GM21737 (cell line): ENCODE measurements around the gene HNRNPCL1.
"Not testable (repeated sequence)": the region's sequence is repeated elsewhere in the genome, so short reads cannot be mapped to it uniquely, and the experiment has no call there.

ENCODE experiments used
- ATAC-seq: cut with Tn5 transposase; IDR thresholded peaks from one replicate; pipeline ENCODE4 v1.9.1; 2021; ENCODE audit warnings: mild to moderate bottlenecking, moderate library complexity; ENCODE audit not compliant: unreplicated experiment

HNRNPCL1 gene

GRCh38 chr1:12848620-12849019 is at the start of gene HNRNPCL1:
HNRNPCL1 (minus strand) TSS chr1:12848720; CDS start chr1:12848289, 431 bp downstream.
- not testable (repeated sequence) for ATAC-seq

- not testable (repeated sequence) for ATAC-seq
These were observed 49.6 kb upstream of the HNRNPCL1 start, which contains the start of gene PRAMEF10 for GRCh38 chr1:12898170-12898569. PRAMEF10 (minus strand) TSS chr1:12898270; CDS start chr1:12895847, 2,423 bp downstream.

- not testable (repeated sequence) for ATAC-seq
These were observed 37.6 kb upstream of the HNRNPCL1 start, which contains the start of gene PRAMEF4 for GRCh38 chr1:12886101-12886500. PRAMEF4 (minus strand) TSS chr1:12886201; CDS start chr1:12883394, 2,807 bp downstream.

GRCh38 chr1:12878453-12878852 is 29.9 kb upstream of the HNRNPCL1 start:
- ATAC-seq: not testable (repeated sequence)

- ATAC-seq: not testable (repeated sequence)
These were observed 14.8 kb upstream of the HNRNPCL1 start for GRCh38 chr1:12863131-12863880.

- ATAC-seq: not testable (repeated sequence)
These were observed 8.3 kb upstream of the HNRNPCL1 start, which contains the start of gene PRAMEF2 for GRCh38 chr1:12856786-12857185. PRAMEF2 (plus strand) TSS chr1:12857086; CDS start chr1:12859010, 1,924 bp downstream.

- ATAC-seq: no peak
These were observed 3.3 kb upstream of the HNRNPCL1 start for GRCh38 chr1:12851779-12852178.

GRCh38 chr1:12833251-12833650 is 15.3 kb downstream of the HNRNPCL1 start:
- not testable (repeated sequence) for ATAC-seq

- ATAC-seq: not testable (repeated sequence)
These were observed 17.2 kb downstream of the HNRNPCL1 start, which contains the start of gene PRAMEF11 for GRCh38 chr1:12831310-12831709. PRAMEF11 (minus strand) TSS chr1:12831410; CDS start chr1:12828789, 2,621 bp downstream.

- not testable (repeated sequence) for ATAC-seq
These were observed 29.5 kb downstream of the HNRNPCL1 start for GRCh38 chr1:12819061-12819460.

- ATAC-seq: no peak
These were observed 37.1 kb downstream of the HNRNPCL1 start for GRCh38 chr1:12811409-12811784.

- ATAC-seq: no peak
These were observed 37.7 kb downstream of the HNRNPCL1 start for GRCh38 chr1:12810691-12811408.

GRCh38 chr1:12809933-12810332 is 38.6 kb downstream of the HNRNPCL1 start:
- ATAC-seq: no peak

GRCh38 chr1:12799730-12800129 is 48.8 kb downstream of the HNRNPCL1 start:
- no peak for ATAC-seq

GRCh38 chr1:12798911-12799310 is 49.6 kb downstream of the HNRNPCL1 start:
- no peak for ATAC-seq
